ENCODE results near the gene YIF1A. TPM values are rescaled to one million over a fixed set of nuclear protein-coding genes. Genes with fewer than 3 reads are reported as not detected.
A peak's percentile ranks its signal among the peaks of the same experiment; 100 is the strongest.

YIF1A gene
- total and polyA plus RNA-seq, 2 experiments from 2014 or later, result 132 to 265 TPM

- TF ChIP-seq CTCF (IDR thresholded peaks at IDR 0.05; ENCODE audit: poor library complexity) (no peak), EZH2 (IDR thresholded peaks at IDR 0.05; ENCODE audit: borderline replicate concordance) (no peak), EZH2phosphoT487 (IDR thresholded peaks at IDR 0.05; ENCODE audit: low read depth, severe bottlenecking, unreplicated experiment) (no peak)
- no peak for DNase-seq (ENCODE audit: low spot score)
- Histone ChIP-seq H3K36me3 (replicated peaks; ENCODE audit: insufficient read depth, low read depth) (no peaks in the 10 kb centered on the region), H3K27me3 (peaks cover 30% of the 10 kb centered on the region), H3K4me1 (ENCODE audit: insufficient read depth) (peaks cover 13% of the 10 kb centered on the region), H3K27ac (no peak overlapping the region), H3K79me2 (peaks cover 8% of the 10 kb centered on the region), H3K4me2 (peak overlapping the region; percentile 92), H2AFZ (no peak overlapping the region), H3K4me3 (no peak overlapping the region), H3K9me3 (ENCODE audit: low read depth) (no peaks in the 10 kb centered on the region), H3K9me2 (replicated peaks; ENCODE audit: insufficient read depth) (no peaks in the 10 kb centered on the region), H4K20me1 (ENCODE audit: insufficient read depth, poor library complexity, severe bottlenecking) (no peaks in the 10 kb centered on the region)
- WGBS (ENCODE audit: low lambda C conversion rate, missing lambda C conversion rate), result 80% methylated on average over 17 of the region's 17 CpGs
Observed at GRCh38 chr11:66292543-66293332, 3.8 kb upstream of the YIF1A start.

GRCh38 chr11:66291706-66292542 lies 3.0 kb upstream of the YIF1A start, which contains the start of gene TMEM151A:
Gene TMEM151A, plus strand, starts transcription at chr11:66291894. Its CDS starts 120 bp downstream, at chr11:66292014.
- no peaks in the 10 kb centered on the region for H3K9me3 ChIP-seq (ENCODE audit: low read depth)
- whole genome bisulfite sequencing (ENCODE audit: low lambda C conversion rate, missing lambda C conversion rate), result 5% methylated on average over 56 of the region's 95 CpGs
- H3K36me3 ChIP-seq (replicated peaks; ENCODE audit: insufficient read depth, low read depth), result no peaks in the 10 kb centered on the region
- peaks cover 30% of the 10 kb centered on the region for H3K27me3 ChIP-seq
- TF ChIP-seq EZH2phosphoT487 (IDR thresholded peaks at IDR 0.05; ENCODE audit: low read depth, severe bottlenecking, unreplicated experiment) (peak; percentile 55), EZH2 (IDR thresholded peaks at IDR 0.05; ENCODE audit: borderline replicate concordance) (no peak), CTCF (IDR thresholded peaks at IDR 0.05; ENCODE audit: poor library complexity) (no peak)
- DNase-seq (ENCODE audit: low spot score), result peak; percentile 63
- H3K9me2 ChIP-seq (replicated peaks; ENCODE audit: insufficient read depth), result no peaks in the 10 kb centered on the region
- peak within 1 kb of the TSS; percentile 3 for H3K27ac ChIP-seq
- H4K20me1 ChIP-seq (ENCODE audit: insufficient read depth, poor library complexity, severe bottlenecking), result no peaks in the 10 kb centered on the region
- peak within 1 kb of the TSS; percentile 92 for H3K4me2 ChIP-seq
- H3K4me3 ChIP-seq, result no peak within 1 kb of the TSS
- H2AFZ ChIP-seq, result no peak within 1 kb of the TSS
- peaks cover 16% of the 10 kb centered on the region for H3K79me2 ChIP-seq
- peaks cover 15% of the 10 kb centered on the region for H3K4me1 ChIP-seq (ENCODE audit: insufficient read depth)

GRCh38 chr11:66291303-66291705 lies 2.4 kb upstream of the YIF1A start:
- H3K4me1 ChIP-seq (ENCODE audit: insufficient read depth), result peaks cover 15% of the 10 kb centered on the region
- peaks cover 22% of the 10 kb centered on the region for H3K79me2 ChIP-seq
- peaks cover 30% of the 10 kb centered on the region for H3K27me3 ChIP-seq
- peak overlapping the region; percentile 3 for H3K27ac ChIP-seq
- no peak for DNase-seq (ENCODE audit: low spot score)
- no peaks in the 10 kb centered on the region for H3K36me3 ChIP-seq (replicated peaks; ENCODE audit: insufficient read depth, low read depth)
- H2AFZ ChIP-seq, result no peak overlapping the region
- TF ChIP-seq EZH2phosphoT487 (IDR thresholded peaks at IDR 0.05; ENCODE audit: low read depth, severe bottlenecking, unreplicated experiment), result no peak
- TF ChIP-seq CTCF (IDR thresholded peaks at IDR 0.05; ENCODE audit: poor library complexity), result no peak
- peak; percentile 38 for TF ChIP-seq EZH2 (IDR thresholded peaks at IDR 0.05; ENCODE audit: borderline replicate concordance)
- no peak overlapping the region for H3K4me3 ChIP-seq
- H3K9me3 ChIP-seq (ENCODE audit: low read depth), result no peaks in the 10 kb centered on the region
- no peaks in the 10 kb centered on the region for H3K9me2 ChIP-seq (replicated peaks; ENCODE audit: insufficient read depth)
- H3K4me2 ChIP-seq, result peak overlapping the region; percentile 92
- 17% methylated on average over 16 of the region's 16 CpGs for WGBS (ENCODE audit: low lambda C conversion rate, missing lambda C conversion rate)
- no peaks in the 10 kb centered on the region for H4K20me1 ChIP-seq (ENCODE audit: insufficient read depth, poor library complexity, severe bottlenecking)

All from hepatocyte (in vitro differentiated cells).